K562 (cell line): Measurements from ENCODE around the gene HAPSTR1. TPM values are rescaled to one million over a fixed set of nuclear protein-coding genes. Genes with fewer than 3 reads are reported as not detected.

Experiments
- ATF7 ChIP-seq: fragments of 450-650 bp; IDR thresholded peaks from 2 replicates; pipeline ENCODE4 v1.7.1; 2014; ENCODE audit warnings: mild to moderate bottlenecking, moderate library complexity
- E2F3 ChIP-seq: fragments of 250-450 bp; sonication (Bioruptor Pico); IDR thresholded peaks from 2 replicates; pipeline ENCODE4 v1.4.0; 2020; ENCODE audit warnings: mild to moderate bottlenecking
- EGR1 ChIP-seq: fragments of 450-650 bp; conservative IDR thresholded peaks from 2 replicates; pipeline ENCODE4 v1.6.1; 2017; ENCODE audit warnings: mild to moderate bottlenecking
- ETV6 ChIP-seq, 3 experiments: fragments of 150-350 bp in 1 of 3; sonication (generic) in 1 of 3; formaldehyde crosslinking in 1 of 3; IDR thresholded peaks; 2 replicates each; pipeline versions ENCODE4 v1.6.1 to v1.8.0; 2014 to 2022; ENCODE audit warnings: borderline replicate concordance in 2 of 3, low read depth in 2 of 3, antibody characterized with exemption in 1 of 3, low read length in 1 of 3, mild to moderate bottlenecking in 1 of 3, missing genetic modification reagents in 1 of 3
- FOXJ2 ChIP-seq: fragments of 200-800 bp; sonication (Bioruptor generic); IDR thresholded peaks from 2 replicates; pipeline ENCODE4 v1.6.1; 2016; ENCODE audit warnings: missing genetic modification characterization, missing compliant biosample characterization
- GTF3C2 ChIP-seq: IDR thresholded peaks from 3 replicates; pipeline ENCODE4 v1.6.1; 2011; ENCODE audit warnings: borderline replicate concordance, mild to moderate bottlenecking, moderate library complexity; ENCODE audit not compliant: insufficient read length; ENCODE audit errors: extremely low read depth
- NCOA1 ChIP-seq: fragments of 450-650 bp; IDR thresholded peaks from 2 replicates; pipeline ENCODE4 v1.6.1; 2016; ENCODE audit warnings: low read depth
- PPARD ChIP-seq: fragments of 250-450 bp; sonication (Bioruptor Pico); IDR thresholded peaks from 2 replicates; pipeline ENCODE4 v1.8.0; 2022; ENCODE audit warnings: inconsistent platforms, mild to moderate bottlenecking, moderate library complexity
- SLC30A9 ChIP-seq: fragments of 250-450 bp; sonication (Bioruptor Pico); IDR thresholded peaks from 2 replicates; pipeline ENCODE4 v1.8.0; 2022; ENCODE audit warnings: mild to moderate bottlenecking, moderate library complexity
- SMAD4 ChIP-seq: fragments of 250-450 bp; sonication (Bioruptor Pico); conservative IDR thresholded peaks from 2 replicates; pipeline ENCODE4 v1.8.0; 2021; ENCODE audit warnings: inconsistent platforms, mild to moderate bottlenecking, moderate library complexity
- SP1 ChIP-seq: sonication (generic); formaldehyde crosslinking; IDR thresholded peaks from 2 replicates; pipeline ENCODE4 v1.8.1; 2022; ENCODE audit warnings: mild to moderate bottlenecking, missing genetic modification reagents
- SRSF9 ChIP-seq: fragments of 200-400 bp; formaldehyde crosslinking; IDR thresholded peaks from 2 replicates; pipeline ENCODE4 v1.6.1; 2017; ENCODE audit warnings: low read depth, low read length, borderline replicate concordance
- ZMIZ1 ChIP-seq, 2 experiments: fragments of 150-350 bp in 1 of 2; IDR thresholded peaks; 2 replicates each; pipeline ENCODE4 v1.6.1; 2012 to 2016; ENCODE audit warnings: low read depth in 2 of 2, low read length in 2 of 2, mild to moderate bottlenecking in 1 of 2, moderate library complexity in 1 of 2
- ZNF12 ChIP-seq: sonication (generic); formaldehyde crosslinking; IDR thresholded peaks from 2 replicates; pipeline ENCODE4 v1.4.0; 2020; ENCODE audit warnings: mild to moderate bottlenecking, missing genetic modification reagents
- ZNF408 ChIP-seq: fragments of 250-450 bp; sonication (Bioruptor Pico); IDR thresholded peaks from 2 replicates; pipeline ENCODE4 v1.4.0; 2020; ENCODE audit warnings: low read depth, mild to moderate bottlenecking, moderate library complexity
- ZNF609 ChIP-seq: sonication (generic); formaldehyde crosslinking; IDR thresholded peaks from 2 replicates; pipeline ENCODE4 v1.8.1; 2023; ENCODE audit warnings: missing genetic modification reagents, mild to moderate bottlenecking, borderline replicate concordance
- polyA plus RNA-seq, 8 experiments: library from polyadenylated mRNA; depleted of rRNA in 4 of 8; stranded (reverse) in 5 of 8; unstranded in 3 of 8; fragments of >200 nt; fragmentation: Nextera tagmentation in 2 of 8; fragmentation: Illumina TruSeq in 1 of 8; extraction: Ambion mirVana in 2 of 8; extraction: Trizol in 1 of 8; gene quantifications; 2 replicates each; pipeline versions ENCODE4 v1.2.1 to v1.2.3, GENCODE V29; 2011 to 2014; ENCODE audit warnings: inconsistent platforms in 1 of 8, missing spikeins in 1 of 8
- total RNA-seq, 7 experiments: library from RNA; depleted of rRNA in 6 of 7; stranded (reverse); fragments of >200 nt in 6 of 7; fragmentation: Illumina TruSeq in 2 of 7; extraction: Trizol in 2 of 7; gene quantifications; 2 replicates each; pipeline versions ENCODE4 v1.2.1 to v1.2.3, GENCODE V29; 2011 to 2021; ENCODE audit warnings: low replicate concordance in 1 of 7

HAPSTR1 gene
- total and polyA plus RNA-seq, 9 of the 15 experiments (the other 6 are each of a cell fraction or from before 2014, with no cell fraction given): 10.8 to 67.9 (median 36.5) TPM

GRCh38 chr16:9047689-9048301, 43.6 kb upstream of the HAPSTR1 start (continued):
- TF ChIP-seq ZNF609 (CRISPR knock-in tag): no peak
- no peak for TF ChIP-seq SLC30A9 (CRISPR knock-in tag)
- TF ChIP-seq FOXJ2 (tag): no peak; the same call in 1 of the 2 replicates
- TF ChIP-seq ZNF12: no peak
- peak; percentile 51; the same call in 1 of the 2 replicates for TF ChIP-seq NCOA1
- no peak for TF ChIP-seq PPARD (CRISPR knock-in tag)
- TF ChIP-seq ETV6 (IDR thresholded peaks at IDR 0.05; ENCODE audit: borderline replicate concordance in 1 of 2, low read depth in 2 of 2, low read length in 1 of 2): peak; percentile 72 to 78; a peak in 1 of 4 replicates
- TF ChIP-seq ETV6 (CRISPR knock-in tag; IDR thresholded peaks at IDR 0.05; ENCODE audit: borderline replicate concordance): no peak
- peak; percentile 90 for TF ChIP-seq ATF7
- no peak for TF ChIP-seq ZMIZ1 (IDR thresholded peaks at IDR 0.05; ENCODE audit: low read depth in 2 of 2, low read length in 2 of 2)
- TF ChIP-seq SRSF9: no peak
- no peak; the same call in 1 of the 2 replicates for TF ChIP-seq EGR1
- no peak for TF ChIP-seq GTF3C2
- TF ChIP-seq SP1 (CRISPR knock-in tag): no peak
- 0 out of 2 replicates have a peak, but pooled peaks have one; percentile 33 for TF ChIP-seq SMAD4 (CRISPR knock-in tag)
- TF ChIP-seq E2F3: no peak
- no peak for TF ChIP-seq ZNF408
